NCI-H524 (cell line): Measurements from ENCODE around the gene MED9.

ENCODE experiments used
- DNase-seq, 2 experiments: peaks; one replicate each; lab custom pipeline; 2025; lab: John Stamatoyannopoulos, UW

The MED9 gene

GRCh38 chr17:17504341-17505140 is 27.7 kb downstream of the MED9 start:
- no peak for DNase-seq

- DNase-seq, result no peak
These were observed 28.4 kb downstream of the MED9 start for GRCh38 chr17:17505151-17505550.

GRCh38 chr17:17505610-17506171 is 28.9 kb downstream of the MED9 start:
- no peak for DNase-seq

GRCh38 chr17:17506181-17506741 is 29.5 kb downstream of the MED9 start:
- DNase-seq, result no peak

- peak; percentile 71 to 74 for DNase-seq
These were observed 30.2 kb downstream of the MED9 start for GRCh38 chr17:17506893-17507464.

GRCh38 chr17:17507465-17508011 is 30.7 kb downstream of the MED9 start:
- DNase-seq, result peak; percentile 89 to 92

GRCh38 chr17:17508019-17508535 is 31.3 kb downstream of the MED9 start:
- DNase-seq, result peak; percentile 7 to 62

- DNase-seq, result no peak
These were observed 32.1 kb downstream of the MED9 start for GRCh38 chr17:17508646-17509591.

GRCh38 chr17:17509601-17510425 is 33.0 kb downstream of the MED9 start:
- DNase-seq, result no peak

- DNase-seq, result no peak
These were observed 33.9 kb downstream of the MED9 start for GRCh38 chr17:17510456-17511292.

GRCh38 chr17:17511293-17511741 is 34.5 kb downstream of the MED9 start:
- DNase-seq, result no peak

- no peak for DNase-seq
These were observed 35.4 kb downstream of the MED9 start for GRCh38 chr17:17511881-17512858.

GRCh38 chr17:17512866-17513265 is 36.1 kb downstream of the MED9 start:
- no peak for DNase-seq

- no peak for DNase-seq
These were observed 36.8 kb downstream of the MED9 start for GRCh38 chr17:17513626-17514025.

GRCh38 chr17:17514361-17514992 is 37.7 kb downstream of the MED9 start:
- DNase-seq, result peak in 1 of 2 experiments; percentile 34

GRCh38 chr17:17514993-17515933 is 38.5 kb downstream of the MED9 start:
- DNase-seq, result no peak
